Colonic mucosa (tissue), 4 donors: Measurements from ENCODE around the gene CSMD2. TPM values are rescaled to one million over a fixed set of nuclear protein-coding genes. Genes with fewer than 3 reads are reported as not detected.

Source experiments
- DNase-seq: peaks from one replicate; pipeline ENCODE4 v3.0.0-alpha.2; 2020
- H3K27ac ChIP-seq: fragments of 200-600 bp; one replicate; pipeline ENCODE4 v1.8.0; 2021
- H3K27me3 ChIP-seq: fragments of 200-600 bp; one replicate; pipeline ENCODE4 v1.8.0; 2021
- H3K36me3 ChIP-seq: fragments of 200-600 bp; one replicate; pipeline ENCODE4 v1.8.0; 2021
- H3K4me1 ChIP-seq: fragments of 200-600 bp; one replicate; pipeline ENCODE4 v1.8.0; 2021; ENCODE audit warnings: mild to moderate bottlenecking
- H3K4me3 ChIP-seq: fragments of 200-600 bp; one replicate; pipeline ENCODE4 v1.8.0; 2021
- H3K9ac ChIP-seq, 2 donors: one replicate each; pipeline ENCODE4 v1.7.0; 2013; ENCODE audit warnings: control low read depth in 2 of 2, low read depth in 2 of 2, low read length in 2 of 2
- H3K9me3 ChIP-seq: fragments of 200-600 bp; one replicate; pipeline ENCODE4 v1.8.0; 2021
- intact Hi-C: fragments of 100-400 bp; cut with DNase I; formaldehyde crosslinking; loops from one replicate; pipeline ENCODE4 v1.14.1; 2022
- total RNA-seq, 2 donors: library from RNA; stranded (reverse); fragmentation: NEBNext Ultra II Directional in 1 of 2; extraction: Animal tissue kit (Norgen Biotek cat#: 25700) in 1 of 2; gene quantifications; one replicate each; pipeline ENCODE4 v1.2.1, GENCODE V29; 2021
- TF ChIP-seq, protein P1 (sequence below): fragments of 200-600 bp; IDR thresholded peaks from one replicate; pipeline ENCODE4 v1.8.0; 2022; ENCODE audit warnings: antibody characterized with exemption, mild to moderate bottlenecking
- donor health status: healthy.
- donor health status: DM: no; HTN: no; CAD: no.
- donor health status: DM: no; HTN: no; CAD: no.

Gene CSMD2
- total RNA-seq, 2 donors from 2014 or later = 0.05 to 0.10 TPM

DNA sequence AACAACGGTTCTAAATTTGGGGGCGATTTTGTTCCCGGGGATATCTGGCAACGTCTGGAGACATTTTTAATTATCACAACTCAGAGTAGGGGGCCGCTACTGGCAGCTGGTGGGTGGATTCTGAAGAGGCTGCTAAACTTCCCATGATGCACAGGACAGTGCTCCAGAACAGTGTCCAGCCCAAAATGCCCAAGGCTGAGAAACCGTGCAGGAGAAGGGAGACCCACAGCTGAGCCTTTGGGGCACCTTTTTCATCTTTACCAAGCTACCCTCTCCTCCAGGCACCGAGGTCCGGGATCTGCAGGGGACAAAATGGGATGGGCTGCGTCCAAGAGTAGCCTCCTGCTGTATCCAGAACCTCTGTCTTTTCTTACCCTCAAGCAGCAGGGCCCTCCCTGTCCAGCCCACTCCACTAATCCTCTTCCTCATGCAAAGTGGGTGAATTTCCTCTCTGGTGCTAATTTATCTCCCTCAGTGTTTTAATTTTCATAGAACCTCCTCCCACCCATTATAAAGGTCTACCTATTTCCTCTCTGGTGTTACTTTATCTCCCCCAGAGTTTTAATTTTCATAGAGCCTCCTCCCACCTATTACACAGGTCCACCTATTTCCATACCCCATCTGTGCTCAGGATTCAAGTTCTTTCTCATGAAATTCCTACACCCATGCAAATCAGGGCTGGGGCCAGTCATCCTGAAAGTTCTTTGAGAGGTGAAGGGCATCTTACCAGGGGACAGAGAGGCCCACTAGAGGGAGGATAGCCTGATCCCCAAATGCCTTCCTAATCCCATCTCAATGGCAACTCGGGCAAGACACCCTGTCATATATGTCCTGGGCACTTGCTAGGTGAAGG, 42.7 kb downstream of the CSMD2 start:
- intact Hi-C loops = no loop called here
- no peaks in the 10 kb centered on the region for H3K27me3 ChIP-seq
- no peak overlapping the region for H3K27ac ChIP-seq
- no peak for DNase-seq
- H3K9me3 ChIP-seq = no peaks in the 10 kb centered on the region
- TF ChIP-seq, protein P1, sequence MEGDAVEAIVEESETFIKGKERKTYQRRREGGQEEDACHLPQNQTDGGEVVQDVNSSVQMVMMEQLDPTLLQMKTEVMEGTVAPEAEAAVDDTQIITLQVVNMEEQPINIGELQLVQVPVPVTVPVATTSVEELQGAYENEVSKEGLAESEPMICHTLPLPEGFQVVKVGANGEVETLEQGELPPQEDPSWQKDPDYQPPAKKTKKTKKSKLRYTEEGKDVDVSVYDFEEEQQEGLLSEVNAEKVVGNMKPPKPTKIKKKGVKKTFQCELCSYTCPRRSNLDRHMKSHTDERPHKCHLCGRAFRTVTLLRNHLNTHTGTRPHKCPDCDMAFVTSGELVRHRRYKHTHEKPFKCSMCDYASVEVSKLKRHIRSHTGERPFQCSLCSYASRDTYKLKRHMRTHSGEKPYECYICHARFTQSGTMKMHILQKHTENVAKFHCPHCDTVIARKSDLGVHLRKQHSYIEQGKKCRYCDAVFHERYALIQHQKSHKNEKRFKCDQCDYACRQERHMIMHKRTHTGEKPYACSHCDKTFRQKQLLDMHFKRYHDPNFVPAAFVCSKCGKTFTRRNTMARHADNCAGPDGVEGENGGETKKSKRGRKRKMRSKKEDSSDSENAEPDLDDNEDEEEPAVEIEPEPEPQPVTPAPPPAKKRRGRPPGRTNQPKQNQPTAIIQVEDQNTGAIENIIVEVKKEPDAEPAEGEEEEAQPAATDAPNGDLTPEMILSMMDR = no peak
- no peak overlapping the region for H3K9ac ChIP-seq
- no peaks in the 10 kb centered on the region for H3K36me3 ChIP-seq
- H3K4me1 ChIP-seq = no peaks in the 10 kb centered on the region
- H3K4me3 ChIP-seq = no peak overlapping the region

DNA sequence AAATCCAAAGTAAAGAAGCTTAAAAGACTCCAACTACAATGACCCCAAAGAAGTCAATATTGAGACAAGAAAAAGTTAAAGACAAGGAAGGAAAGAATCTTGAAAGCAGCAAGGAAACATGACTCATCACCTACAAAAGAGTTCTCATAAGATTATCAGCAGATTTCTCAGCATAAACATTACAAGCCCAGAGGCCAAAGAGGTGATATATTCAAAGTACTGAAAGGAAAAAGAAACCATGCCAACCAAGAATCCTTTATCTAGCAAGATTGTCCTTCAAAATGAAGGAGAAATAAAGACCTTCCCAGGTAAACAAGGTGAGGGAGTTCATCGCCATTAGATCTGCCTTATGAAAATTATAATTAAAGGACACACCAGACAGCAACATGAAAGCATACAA, 49.8 kb downstream of the CSMD2 start:
- TF ChIP-seq, protein P1 = no peak
- Histone ChIP-seq H3K9ac (no peak overlapping the region), H3K36me3 (no peaks in the 10 kb centered on the region), H3K27me3 (no peaks in the 10 kb centered on the region), H3K27ac (no peak overlapping the region), H3K9me3 (no peaks in the 10 kb centered on the region), H3K4me3 (no peak overlapping the region), H3K4me1 (no peaks in the 10 kb centered on the region)
- intact Hi-C loops = no loop called here
- no peak for DNase-seq

- H3K4me3 ChIP-seq = no peak overlapping the region
- no peak overlapping the region for H3K27ac ChIP-seq
- H3K9me3 ChIP-seq = no peaks in the 10 kb centered on the region
- intact Hi-C loops = no loop called here
- DNase-seq = no peak
- H3K9ac ChIP-seq = no peak overlapping the region
- no peaks in the 10 kb centered on the region for H3K27me3 ChIP-seq
- H3K36me3 ChIP-seq = no peaks in the 10 kb centered on the region
- no peaks in the 10 kb centered on the region for H3K4me1 ChIP-seq
- TF ChIP-seq, protein P1 = no peak
These were observed 51.1 kb downstream of the CSMD2 start for GRCh38 chr1:34113887-34114286.

DNA sequence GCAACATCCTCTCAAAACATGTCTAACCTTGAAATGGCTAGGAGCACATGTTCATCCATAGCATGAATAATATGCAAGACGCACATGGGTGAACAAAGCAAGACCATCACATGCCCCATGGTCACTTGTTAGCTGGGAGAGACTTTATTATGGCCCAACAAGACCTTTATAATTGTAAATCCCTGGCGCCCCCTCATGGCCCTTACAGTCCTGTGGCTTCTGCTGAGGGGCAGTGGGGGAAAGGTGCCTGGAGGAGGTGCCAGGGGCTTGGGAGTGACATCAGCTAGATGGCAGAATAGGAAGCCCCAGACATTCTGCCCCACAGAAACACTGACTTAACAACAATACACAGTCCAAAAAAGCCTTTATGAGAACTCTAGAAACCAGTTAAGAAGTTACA, 51.7 kb downstream of the CSMD2 start:
- H3K36me3 ChIP-seq = no peaks in the 10 kb centered on the region
- H3K27ac ChIP-seq = no peak overlapping the region
- no peaks in the 10 kb centered on the region for H3K4me1 ChIP-seq
- intact Hi-C loops = no loop called here
- TF ChIP-seq, protein P1 = no peak
- no peak for DNase-seq
- H3K27me3 ChIP-seq = no peaks in the 10 kb centered on the region
- no peak overlapping the region for H3K9ac ChIP-seq
- no peak overlapping the region for H3K4me3 ChIP-seq
- no peaks in the 10 kb centered on the region for H3K9me3 ChIP-seq

DNA sequence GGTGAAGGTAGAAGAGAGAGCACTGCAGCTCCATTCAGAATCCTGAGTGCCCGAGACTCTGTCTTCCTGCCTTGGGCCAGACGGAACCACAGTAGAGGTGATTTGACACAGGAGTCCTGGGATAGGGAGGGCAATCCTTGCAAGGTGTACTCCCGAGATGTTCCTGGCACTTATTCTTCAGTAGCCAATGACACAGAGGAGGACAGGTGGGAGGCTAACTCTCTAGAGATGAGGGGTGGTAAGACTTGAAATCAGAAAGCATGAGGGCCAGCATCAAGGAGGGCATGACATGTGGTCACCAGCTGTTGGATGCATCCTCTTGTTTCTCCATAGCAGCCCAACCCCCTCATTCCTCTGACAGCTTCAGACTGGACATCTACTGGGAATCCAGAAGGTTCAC, 56.3 kb downstream of the CSMD2 start:
- Histone ChIP-seq H3K27me3 (no peaks in the 10 kb centered on the region), H3K9ac (no peak overlapping the region), H3K9me3 (no peaks in the 10 kb centered on the region), H3K4me3 (no peak overlapping the region), H3K27ac (no peak overlapping the region), H3K36me3 (no peaks in the 10 kb centered on the region), H3K4me1 (no peaks in the 10 kb centered on the region)
- TF ChIP-seq, protein P1 = no peak
- DNase-seq = no peak
- intact Hi-C loops = no loop called here
